Measurements from ENCODE around the gene PPP2R1B. TPM values are rescaled to one million over a fixed set of nuclear protein-coding genes. Genes with fewer than 3 reads are reported as not detected.
"Not testable (repeated sequence)": the region's sequence is repeated elsewhere in the genome, so short reads cannot be mapped to it uniquely, and the experiment has no call there.

PPP2R1B gene
- total RNA-seq, 4 donors from 2014 or later: 18.7 to 22.4 (median 20.7) TPM

DNA sequence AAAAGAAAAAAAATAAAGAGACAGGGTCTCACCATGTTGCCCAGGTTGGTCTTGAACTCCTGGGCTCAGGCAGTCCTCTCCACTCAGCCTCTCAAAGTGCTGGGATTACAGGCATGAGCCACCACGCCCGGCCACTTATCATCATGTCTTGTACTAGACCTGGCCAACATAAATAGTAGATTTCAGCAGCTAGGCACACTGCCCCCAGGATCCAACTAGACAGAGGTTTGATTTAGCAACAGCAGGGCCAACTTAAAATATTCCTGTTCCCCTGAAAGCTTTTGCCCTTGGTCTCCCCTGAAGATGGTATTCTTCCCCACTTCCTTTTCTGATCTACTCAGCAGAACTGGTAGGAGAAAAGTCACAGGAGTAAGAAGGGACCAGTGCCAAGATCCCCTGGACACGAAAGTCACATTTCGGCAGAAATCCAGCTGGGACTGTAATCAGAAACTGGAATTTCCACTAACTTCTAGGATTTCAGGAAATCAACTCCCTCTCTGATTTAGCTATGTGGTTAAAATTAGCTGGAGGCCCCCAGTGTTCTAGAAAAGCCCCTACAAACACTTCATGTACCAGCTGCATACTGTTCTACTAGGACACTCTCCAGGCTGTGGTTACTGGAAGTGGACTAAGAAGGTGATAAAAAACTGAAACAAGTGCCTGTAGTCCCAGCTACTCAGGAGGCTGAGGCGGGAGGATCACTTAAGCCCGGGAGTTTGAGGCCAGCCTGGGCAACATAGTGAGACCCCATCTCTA is 8.9 kb upstream of the PPP2R1B start:
- intact Hi-C loops (cut with DNase I; ENCODE audit: low total_unique reads): no loop called here

DNA sequence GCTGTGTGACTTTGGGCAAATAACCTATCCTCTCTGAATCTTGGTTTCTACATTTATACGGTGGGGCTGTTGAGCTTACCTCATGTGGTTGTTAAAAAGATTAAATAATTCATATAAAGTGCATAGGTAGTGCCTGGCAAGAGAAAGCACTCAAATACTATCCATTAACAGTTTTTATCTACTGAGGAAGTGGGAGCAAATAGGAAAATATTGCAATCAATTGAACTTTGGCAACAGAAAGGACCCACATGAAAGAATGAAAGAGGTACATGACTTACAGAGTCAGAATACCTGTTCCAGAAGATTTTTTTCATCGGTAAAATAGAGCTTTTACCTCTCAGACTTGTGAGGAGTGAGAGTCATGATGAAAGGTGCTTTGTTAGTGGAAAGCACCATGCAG is 6.3 kb upstream of the PPP2R1B start:
- no peak overlapping the region for H3K4me3 ChIP-seq (ENCODE audit: low read depth, poor library complexity, severe bottlenecking)
- no peak for DNase-seq (ENCODE audit: low spot score in 2 of 2)
- 90 to 93% methylated on average over 2 of the region's 2 CpGs for WGBS, 2 donors
- TF ChIP-seq, protein P1, sequence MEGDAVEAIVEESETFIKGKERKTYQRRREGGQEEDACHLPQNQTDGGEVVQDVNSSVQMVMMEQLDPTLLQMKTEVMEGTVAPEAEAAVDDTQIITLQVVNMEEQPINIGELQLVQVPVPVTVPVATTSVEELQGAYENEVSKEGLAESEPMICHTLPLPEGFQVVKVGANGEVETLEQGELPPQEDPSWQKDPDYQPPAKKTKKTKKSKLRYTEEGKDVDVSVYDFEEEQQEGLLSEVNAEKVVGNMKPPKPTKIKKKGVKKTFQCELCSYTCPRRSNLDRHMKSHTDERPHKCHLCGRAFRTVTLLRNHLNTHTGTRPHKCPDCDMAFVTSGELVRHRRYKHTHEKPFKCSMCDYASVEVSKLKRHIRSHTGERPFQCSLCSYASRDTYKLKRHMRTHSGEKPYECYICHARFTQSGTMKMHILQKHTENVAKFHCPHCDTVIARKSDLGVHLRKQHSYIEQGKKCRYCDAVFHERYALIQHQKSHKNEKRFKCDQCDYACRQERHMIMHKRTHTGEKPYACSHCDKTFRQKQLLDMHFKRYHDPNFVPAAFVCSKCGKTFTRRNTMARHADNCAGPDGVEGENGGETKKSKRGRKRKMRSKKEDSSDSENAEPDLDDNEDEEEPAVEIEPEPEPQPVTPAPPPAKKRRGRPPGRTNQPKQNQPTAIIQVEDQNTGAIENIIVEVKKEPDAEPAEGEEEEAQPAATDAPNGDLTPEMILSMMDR (IDR thresholded peaks at IDR 0.05): no peak
- no peak for TF ChIP-seq POLR2A (IDR thresholded peaks at IDR 0.05)
- intact Hi-C loops (cut with DNase I; ENCODE audit: low total_unique reads): no loop called here

More for the DNA sequence above, 8.9 kb upstream of the PPP2R1B start:
- TF ChIP-seq POLR2A (IDR thresholded peaks at IDR 0.05): no peak
- TF ChIP-seq, protein P1 (IDR thresholded peaks at IDR 0.05): no peak
- 52 to 65% methylated on average over 6 of the region's 6 CpGs for WGBS, 2 donors
- DNase-seq (ENCODE audit: low spot score in 2 of 2): no peak
- no peak overlapping the region for H3K4me3 ChIP-seq (ENCODE audit: low read depth, poor library complexity, severe bottlenecking)

DNA sequence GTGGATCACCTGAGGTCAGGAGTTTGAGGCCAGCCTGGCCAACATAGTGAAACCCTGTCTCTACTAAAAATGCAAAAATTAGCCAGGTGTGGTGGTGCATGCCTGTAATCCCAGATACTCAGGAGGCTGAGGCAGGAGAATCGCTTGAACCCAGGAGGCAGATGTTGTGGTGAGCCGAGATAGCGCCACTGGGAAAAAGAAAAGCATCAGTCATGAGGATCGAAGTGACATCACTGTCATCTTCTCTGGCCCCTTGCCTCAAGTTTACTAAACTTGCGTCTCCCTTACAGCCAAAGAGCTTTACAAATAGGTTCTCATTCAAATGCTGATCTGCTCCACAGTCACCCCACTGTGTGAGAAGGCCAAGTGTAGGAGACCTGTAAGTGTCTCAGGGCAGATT is 5.0 kb upstream of the PPP2R1B start:
- WGBS, 2 donors: 84 to 96% methylated on average over 5 of the region's 5 CpGs
- H3K4me3 ChIP-seq (ENCODE audit: low read depth, poor library complexity, severe bottlenecking); DNase-seq (ENCODE audit: low spot score in 2 of 2); intact Hi-C loops (cut with DNase I; ENCODE audit: low total_unique reads): not testable (repeated sequence)

DNA sequence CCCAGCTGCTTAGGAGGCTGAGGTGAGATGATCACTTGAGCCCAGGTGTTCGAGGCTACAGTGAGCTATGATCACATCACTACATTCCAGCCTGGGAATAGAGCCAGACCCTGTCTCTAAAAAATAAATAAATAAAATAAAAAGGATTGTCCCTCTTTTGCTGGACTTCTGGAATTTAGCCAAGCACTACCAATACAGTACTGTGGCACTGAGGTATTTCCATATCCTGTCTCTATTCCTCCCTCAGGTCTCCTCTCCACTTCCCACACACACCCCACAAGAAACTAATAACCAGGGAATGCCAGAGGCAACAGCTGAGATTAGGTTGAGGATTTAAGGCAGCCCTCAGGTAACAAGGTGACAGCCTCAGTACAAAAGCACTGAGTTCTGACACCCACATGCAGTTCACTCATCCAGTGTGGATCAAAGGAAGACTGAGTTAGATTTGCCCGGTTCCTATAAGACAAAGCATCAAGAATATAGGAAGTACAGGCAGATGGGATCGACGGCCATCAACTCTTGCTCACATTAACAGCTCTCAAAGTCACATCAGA is 4.5 kb upstream of the PPP2R1B start:
- no peak for DNase-seq (ENCODE audit: low spot score in 2 of 2)
- TF ChIP-seq, protein P1 (IDR thresholded peaks at IDR 0.05): no peak
- no peak for TF ChIP-seq POLR2A (IDR thresholded peaks at IDR 0.05)
- WGBS, 2 donors: 81 to 84% methylated on average over 4 of the region's 4 CpGs
- intact Hi-C loops (cut with DNase I; ENCODE audit: low total_unique reads): no loop called here
- H3K4me3 ChIP-seq (ENCODE audit: low read depth, poor library complexity, severe bottlenecking): no peak overlapping the region

DNA sequence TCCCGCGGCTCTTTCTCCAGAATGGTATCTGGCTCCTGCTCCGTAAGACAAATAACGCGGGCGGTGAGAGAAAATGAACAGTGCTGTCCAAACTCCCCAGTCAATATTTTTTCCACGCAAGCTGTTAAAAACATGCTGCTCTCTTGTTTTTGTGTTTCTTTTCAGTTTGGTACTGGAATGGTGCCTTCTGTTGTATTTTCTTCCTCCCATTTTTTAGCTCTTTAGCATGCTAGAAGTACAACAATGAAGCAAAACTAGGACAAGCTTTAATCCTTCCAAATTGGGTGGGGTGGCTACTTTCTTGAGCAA is 599 bp upstream of the PPP2R1B start:
- WGBS, 2 donors: 0 to 1% methylated on average over 7 of the region's 7 CpGs
- TF ChIP-seq, protein P1 (IDR thresholded peaks at IDR 0.05): no peak
- no peak for TF ChIP-seq POLR2A (IDR thresholded peaks at IDR 0.05)
- intact Hi-C loops (cut with DNase I; ENCODE audit: low total_unique reads): no loop called here
- DNase-seq (ENCODE audit: low spot score in 2 of 2): no peak
- H3K4me3 ChIP-seq (ENCODE audit: low read depth, poor library complexity, severe bottlenecking): peak overlapping the region; percentile 18

DNA sequence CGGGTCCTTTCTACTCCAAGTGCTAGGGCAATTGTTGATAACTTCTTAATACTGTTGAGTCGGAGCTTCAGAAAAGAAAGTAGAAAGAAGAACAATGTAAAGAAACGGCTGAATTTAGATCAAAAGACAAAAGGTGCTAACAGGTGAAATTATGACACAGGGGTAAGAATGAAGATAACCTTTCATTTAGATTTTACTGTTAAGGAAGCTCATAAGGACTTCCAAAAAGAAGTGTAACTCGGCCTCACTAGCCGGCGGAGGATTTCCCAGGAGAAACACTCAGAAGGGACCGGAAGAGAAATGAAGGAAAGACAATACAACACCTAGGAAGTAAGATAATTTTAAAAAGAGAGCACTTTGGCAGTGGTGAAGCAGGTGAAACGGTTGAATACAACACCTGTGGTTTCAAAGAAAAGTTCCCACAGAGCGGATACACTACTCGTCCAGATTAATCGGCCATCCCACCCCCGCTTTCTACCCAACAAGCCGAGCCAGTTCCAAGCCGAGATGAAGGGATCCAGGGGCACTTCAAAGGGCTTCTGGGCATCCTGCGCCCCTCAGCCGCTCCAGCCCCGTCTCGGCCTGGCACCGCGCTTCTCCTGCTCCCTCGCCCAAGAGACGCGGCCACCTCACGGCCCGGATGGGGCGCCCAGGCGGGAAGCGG is 737 bp downstream of the PPP2R1B start:
- DNase-seq (ENCODE audit: low spot score in 2 of 2): peak in 1 of 2 donors; percentile 88
- H3K4me3 ChIP-seq (ENCODE audit: low read depth, poor library complexity, severe bottlenecking): peak overlapping the region; percentile 94
- intact Hi-C loops (cut with DNase I; ENCODE audit: low total_unique reads): no loop called here
- no peak for TF ChIP-seq POLR2A (IDR thresholded peaks at IDR 0.05)
- TF ChIP-seq, protein P1 (IDR thresholded peaks at IDR 0.05): no peak
- WGBS, 2 donors: 2% methylated on average over 14 to 27 of the region's 28 CpGs
